Parathyroid adenoma (tissue), 2 donors: ENCODE measurements around the gene EP400.

Source experiments
- H2AFZ ChIP-seq: fragments of 300-600 bp; sonication (generic); one replicate; pipeline ENCODE4 v1.7.0; 2017; ENCODE audit warnings: antibody characterized with exemption, mild to moderate bottlenecking
- H3K27ac ChIP-seq: fragments of 300-600 bp; sonication (generic); one replicate; pipeline ENCODE4 v1.7.0; 2017
- H3K27me3 ChIP-seq: fragments of 300-600 bp; sonication (generic); one replicate; pipeline ENCODE4 v1.7.0; 2017; ENCODE audit warnings: low read length; ENCODE audit not compliant: control insufficient read depth, insufficient read depth
- H3K36me3 ChIP-seq: fragments of 300-600 bp; sonication (generic); one replicate; pipeline ENCODE4 v1.7.0; 2017; ENCODE audit warnings: low read length; ENCODE audit not compliant: control insufficient read depth, insufficient read depth
- H3K4me1 ChIP-seq: fragments of 300-600 bp; sonication (generic); one replicate; pipeline ENCODE4 v1.7.0; 2017; ENCODE audit warnings: control low read depth
- H3K4me2 ChIP-seq: fragments of 300-600 bp; sonication (generic); one replicate; pipeline ENCODE4 v1.7.0; 2017; ENCODE audit warnings: low read length
- H3K4me3 ChIP-seq: fragments of 300-600 bp; sonication (generic); one replicate; pipeline ENCODE4 v1.7.0; 2017; ENCODE audit warnings: low read depth, low read length
- H3K79me2 ChIP-seq: fragments of 300-600 bp; sonication (generic); one replicate; pipeline ENCODE4 v1.7.0; 2017; ENCODE audit warnings: control low read depth
- H3K9ac ChIP-seq: fragments of 300-600 bp; sonication (generic); one replicate; pipeline ENCODE4 v1.7.0; 2017; ENCODE audit warnings: mild to moderate bottlenecking
- H3K9me3 ChIP-seq: fragments of 300-600 bp; sonication (generic); one replicate; pipeline ENCODE4 v1.7.0; 2017; ENCODE audit warnings: low read length; ENCODE audit not compliant: control insufficient read depth
- TF ChIP-seq, protein P1 (sequence below): fragments of 300-600 bp; sonication (generic); IDR thresholded peaks from one replicate; pipeline ENCODE4 v1.7.0; 2017; ENCODE audit warnings: antibody characterized with exemption, mild to moderate bottlenecking
- donor health status: primary hyperparathyroidism.

Gene EP400

DNA sequence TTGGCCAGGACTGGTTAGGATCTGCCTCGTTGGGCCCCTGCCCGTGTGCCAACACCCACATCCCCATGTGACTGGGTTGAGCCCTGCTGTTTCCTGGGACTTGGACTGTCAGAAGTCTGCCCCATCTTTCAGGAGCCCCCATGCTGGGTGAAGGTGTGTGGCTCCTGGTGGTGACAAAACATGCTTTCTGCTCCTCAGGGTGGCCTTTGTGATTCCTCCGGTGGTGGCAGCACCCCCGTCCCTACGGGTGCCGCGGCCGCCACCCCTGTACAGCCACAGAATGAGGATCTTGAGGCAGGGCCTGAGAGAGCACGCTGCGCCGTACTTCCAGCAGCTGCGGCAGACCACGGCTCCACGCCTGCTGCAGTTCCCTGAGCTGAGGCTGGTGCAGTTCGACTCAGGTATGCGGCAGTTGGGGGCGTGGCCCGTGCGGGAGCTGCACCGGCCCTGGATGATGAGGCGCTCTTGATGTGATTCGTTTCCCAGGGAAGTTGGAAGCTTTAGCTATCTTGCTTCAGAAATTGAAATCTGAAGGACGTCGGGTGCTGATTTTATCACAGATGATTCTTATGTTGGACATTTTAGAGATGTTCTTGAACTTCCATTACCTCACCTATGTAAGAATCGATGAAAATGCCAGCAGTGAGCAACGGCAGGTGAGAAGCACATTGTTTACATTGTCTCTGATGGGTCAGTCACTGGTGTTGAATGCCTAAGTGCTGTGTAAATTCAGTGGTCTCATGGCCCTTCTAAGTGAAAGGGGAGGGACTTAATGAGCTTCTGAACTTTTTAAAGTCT is 80.0 kb downstream of the EP400 start:
- Histone ChIP-seq H3K4me2 (no peak overlapping the region), H3K9ac (no peak overlapping the region), H3K36me3 (no peaks in the 10 kb centered on the region), H3K79me2 (peaks cover 9% of the 10 kb centered on the region), H3K9me3 (no peaks in the 10 kb centered on the region), H3K27me3 (no peaks in the 10 kb centered on the region), H3K4me1 (no peaks in the 10 kb centered on the region), H3K27ac (no peak overlapping the region), H3K4me3 (no peak overlapping the region), H2AFZ (no peak overlapping the region)
- TF ChIP-seq, protein P1, sequence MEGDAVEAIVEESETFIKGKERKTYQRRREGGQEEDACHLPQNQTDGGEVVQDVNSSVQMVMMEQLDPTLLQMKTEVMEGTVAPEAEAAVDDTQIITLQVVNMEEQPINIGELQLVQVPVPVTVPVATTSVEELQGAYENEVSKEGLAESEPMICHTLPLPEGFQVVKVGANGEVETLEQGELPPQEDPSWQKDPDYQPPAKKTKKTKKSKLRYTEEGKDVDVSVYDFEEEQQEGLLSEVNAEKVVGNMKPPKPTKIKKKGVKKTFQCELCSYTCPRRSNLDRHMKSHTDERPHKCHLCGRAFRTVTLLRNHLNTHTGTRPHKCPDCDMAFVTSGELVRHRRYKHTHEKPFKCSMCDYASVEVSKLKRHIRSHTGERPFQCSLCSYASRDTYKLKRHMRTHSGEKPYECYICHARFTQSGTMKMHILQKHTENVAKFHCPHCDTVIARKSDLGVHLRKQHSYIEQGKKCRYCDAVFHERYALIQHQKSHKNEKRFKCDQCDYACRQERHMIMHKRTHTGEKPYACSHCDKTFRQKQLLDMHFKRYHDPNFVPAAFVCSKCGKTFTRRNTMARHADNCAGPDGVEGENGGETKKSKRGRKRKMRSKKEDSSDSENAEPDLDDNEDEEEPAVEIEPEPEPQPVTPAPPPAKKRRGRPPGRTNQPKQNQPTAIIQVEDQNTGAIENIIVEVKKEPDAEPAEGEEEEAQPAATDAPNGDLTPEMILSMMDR: no peak

DNA sequence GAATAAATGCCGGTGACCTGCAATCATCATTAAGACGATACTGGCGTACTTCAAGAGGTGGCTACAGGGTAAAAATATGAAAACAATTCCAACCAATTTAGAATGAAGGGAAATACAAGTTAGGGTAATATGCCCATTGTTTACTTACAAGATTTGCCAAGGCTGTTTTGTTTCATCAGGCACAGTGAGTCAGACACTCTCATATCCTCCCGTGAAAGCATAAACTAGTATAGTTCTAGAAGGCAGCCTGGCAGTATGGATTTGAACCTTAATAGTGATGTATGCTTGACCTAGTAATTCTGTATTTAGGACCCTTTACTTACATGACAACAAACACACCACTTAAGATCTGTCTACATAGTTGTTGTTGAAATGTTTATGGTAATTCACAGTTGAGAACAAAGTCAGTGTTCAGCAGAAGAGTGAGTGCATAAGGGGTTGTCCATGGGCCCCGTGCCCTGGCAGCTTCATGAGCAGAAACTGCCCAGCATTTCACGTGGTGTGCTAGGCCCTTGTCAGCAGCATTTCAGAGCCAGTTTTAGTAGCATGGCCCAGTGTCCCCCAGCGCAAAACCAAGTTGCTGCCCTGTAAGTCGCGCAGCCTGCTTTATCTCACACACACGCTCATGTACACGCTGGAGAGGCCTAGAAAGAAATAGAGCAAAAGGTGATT is 80.8 kb downstream of the EP400 start:
- Histone ChIP-seq H3K4me1 (no peaks in the 10 kb centered on the region), H3K9me3 (no peaks in the 10 kb centered on the region), H3K36me3 (no peaks in the 10 kb centered on the region), H3K4me3 (no peak overlapping the region), H2AFZ (no peak overlapping the region), H3K27me3 (no peaks in the 10 kb centered on the region), H3K9ac (no peak overlapping the region), H3K27ac (no peak overlapping the region), H3K79me2 (peaks cover 9% of the 10 kb centered on the region), H3K4me2 (no peak overlapping the region)
- TF ChIP-seq, protein P1: no peak

DNA sequence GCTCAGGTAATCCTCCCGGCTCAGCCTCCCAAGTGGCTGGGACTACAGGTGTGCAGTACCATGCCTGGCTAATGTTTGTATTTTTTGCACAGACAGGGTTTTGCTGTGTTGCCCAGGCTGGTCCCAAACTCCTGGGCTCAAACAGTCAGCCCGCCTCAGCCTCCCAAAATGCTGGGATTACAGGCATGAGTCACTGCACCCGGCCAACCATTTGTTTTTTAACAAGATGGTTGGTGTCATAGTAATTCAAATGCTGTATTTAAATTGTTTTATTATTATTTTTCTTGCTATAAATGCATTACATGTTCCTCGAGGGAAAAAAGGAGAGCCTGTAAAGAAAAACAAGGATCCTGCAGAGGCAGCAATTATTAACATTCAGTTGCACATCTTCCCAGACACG is 83.9 kb downstream of the EP400 start:
- Histone ChIP-seq H3K36me3 (no peaks in the 10 kb centered on the region), H3K27me3 (no peaks in the 10 kb centered on the region), H3K9ac (no peak overlapping the region), H3K4me3 (no peak overlapping the region), H3K4me1 (no peaks in the 10 kb centered on the region), H3K9me3 (no peaks in the 10 kb centered on the region), H3K79me2 (peaks cover 10% of the 10 kb centered on the region), H2AFZ (no peak overlapping the region), H3K4me2 (no peak overlapping the region), H3K27ac (no peak overlapping the region)
- TF ChIP-seq, protein P1: no peak

DNA sequence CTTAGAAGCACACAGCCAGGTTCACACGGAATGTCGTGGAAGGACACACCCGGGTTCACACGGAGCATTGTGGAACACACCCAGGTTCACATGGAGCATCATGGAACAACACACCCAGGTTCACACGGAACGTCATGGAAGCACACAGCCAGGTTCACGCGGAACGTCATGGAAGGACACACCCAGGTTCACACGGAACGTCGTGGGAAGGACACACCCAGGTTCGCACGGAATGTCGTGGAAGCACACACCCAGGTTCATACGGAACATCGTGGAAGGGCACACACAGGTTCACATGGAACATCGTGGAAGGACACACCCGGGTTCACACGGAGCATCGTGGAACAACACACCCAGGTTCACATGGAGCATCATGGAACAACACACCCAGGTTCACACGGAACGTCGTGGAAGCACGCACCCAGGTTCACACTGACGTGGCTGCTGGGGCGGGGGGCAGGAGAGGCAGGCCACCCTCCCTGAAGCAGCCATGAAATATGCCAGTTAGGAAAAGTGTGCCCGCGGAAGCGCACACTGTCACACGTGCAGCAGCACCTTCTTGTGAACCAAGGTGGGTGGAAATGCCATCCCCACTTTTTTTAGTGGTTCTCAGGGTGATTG is 86.4 kb downstream of the EP400 start:
- Histone ChIP-seq H3K27ac (no peak overlapping the region), H3K4me2 (no peak overlapping the region), H2AFZ (no peak overlapping the region), H3K27me3 (no peaks in the 10 kb centered on the region), H3K9ac (no peak overlapping the region), H3K9me3 (no peaks in the 10 kb centered on the region), H3K36me3 (no peaks in the 10 kb centered on the region), H3K79me2 (peaks cover 12% of the 10 kb centered on the region), H3K4me3 (no peak overlapping the region), H3K4me1 (no peaks in the 10 kb centered on the region)
- TF ChIP-seq, protein P1: no peak
